DND-41 (cell line): ENCODE results near the gene ERC2.

Source experiments
- ATAC-seq: fragments of 200-7000 bp; cut with Tn5 transposase; 3 replicates; pipeline ENCODE4 v1.9.1; 2021; ENCODE audit warnings: low read depth; ENCODE audit not compliant: insufficient read depth
- DNase-seq: peaks from one replicate; pipeline ENCODE4 v3.0.0-alpha.2; 2020
- H2AFZ ChIP-seq: 2 replicates; pipeline ENCODE4 v1.6.0; 2012; ENCODE audit warnings: low read depth, low read length
- H3K27ac ChIP-seq: 2 replicates; pipeline ENCODE4 v1.5.1; 2012; ENCODE audit warnings: low read length, inconsistent platforms
- H3K27me3 ChIP-seq: fragments of 200-600 bp; sonication (generic); 2 replicates; pipeline ENCODE4 v1.6.0; 2012; ENCODE audit warnings: low read length, mild to moderate bottlenecking, inconsistent platforms; ENCODE audit not compliant: insufficient read depth, poor library complexity
- H3K36me3 ChIP-seq: 2 replicates; pipeline ENCODE4 v1.5.1; 2012; ENCODE audit warnings: low read length, inconsistent platforms; ENCODE audit not compliant: insufficient read depth
- H3K4me1 ChIP-seq: 2 replicates; pipeline ENCODE4 v1.5.1; 2012; ENCODE audit warnings: mild to moderate bottlenecking, low read length; ENCODE audit not compliant: insufficient read depth
- H3K4me2 ChIP-seq: 2 replicates; pipeline ENCODE4 v1.6.0; 2012; ENCODE audit warnings: mild to moderate bottlenecking, moderate library complexity, low read length, inconsistent platforms; ENCODE audit not compliant: insufficient read depth
- H3K4me3 ChIP-seq, 2 experiments: fragments of 200-600 bp in 1 of 2; shearing (Covaris generic) in 1 of 2; 2 replicates each; pipeline ENCODE4 v1.5.1; 2012 to 2016; ENCODE audit warnings: inconsistent platforms in 2 of 2, low read length in 2 of 2, mild to moderate bottlenecking in 2 of 2, low read depth in 1 of 2, moderate library complexity in 1 of 2
- H3K79me2 ChIP-seq: 2 replicates; pipeline ENCODE4 v1.6.0; 2012; ENCODE audit warnings: low read length, inconsistent platforms; ENCODE audit not compliant: insufficient read depth
- H3K9ac ChIP-seq: 2 replicates; pipeline ENCODE4 v1.6.0; 2012; ENCODE audit warnings: low read depth, mild to moderate bottlenecking, inconsistent platforms, low read length, moderate library complexity
- H3K9me3 ChIP-seq: 2 replicates; pipeline ENCODE4 v1.5.1; 2012; ENCODE audit warnings: low read length, moderate library complexity, mild to moderate bottlenecking, inconsistent platforms; ENCODE audit not compliant: insufficient read depth, severe bottlenecking
- H4K20me1 ChIP-seq: 2 replicates; pipeline ENCODE4 v1.6.0; 2012; ENCODE audit warnings: low read length; ENCODE audit not compliant: insufficient read depth
- EZH2 ChIP-seq: IDR thresholded peaks from 3 replicates; pipeline ENCODE4 v1.6.1; 2012; ENCODE audit warnings: borderline replicate concordance, low read depth, mild to moderate bottlenecking, moderate library complexity, low read length, inconsistent platforms; ENCODE audit not compliant: severe bottlenecking
- TF ChIP-seq, protein P1 (sequence below): IDR thresholded peaks from 2 replicates; pipeline ENCODE4 v1.5.1; 2012; ENCODE audit warnings: borderline replicate concordance, low read length, moderate library complexity, mild to moderate bottlenecking; ENCODE audit not compliant: poor library complexity, severe bottlenecking; ENCODE audit errors: extremely low read depth

Gene ERC2

GRCh38 chr3:55526332-55527030 is 941.8 kb downstream of the ERC2 start:
- Histone ChIP-seq H3K36me3 (no peaks in the 10 kb centered on the region), H3K4me2 (no peak overlapping the region), H2AFZ (no peak overlapping the region), H3K27me3 (no peaks in the 10 kb centered on the region), H3K79me2 (no peaks in the 10 kb centered on the region), H3K4me1 (peaks cover 6% of the 10 kb centered on the region; the same call in 1 of the 2 replicates), H3K9ac (no peak overlapping the region), H3K27ac (no peak overlapping the region), H3K9me3 (no peaks in the 10 kb centered on the region), H4K20me1 (no peaks in the 10 kb centered on the region), H3K4me3 (no peak overlapping the region)
- TF ChIP-seq, protein P1, sequence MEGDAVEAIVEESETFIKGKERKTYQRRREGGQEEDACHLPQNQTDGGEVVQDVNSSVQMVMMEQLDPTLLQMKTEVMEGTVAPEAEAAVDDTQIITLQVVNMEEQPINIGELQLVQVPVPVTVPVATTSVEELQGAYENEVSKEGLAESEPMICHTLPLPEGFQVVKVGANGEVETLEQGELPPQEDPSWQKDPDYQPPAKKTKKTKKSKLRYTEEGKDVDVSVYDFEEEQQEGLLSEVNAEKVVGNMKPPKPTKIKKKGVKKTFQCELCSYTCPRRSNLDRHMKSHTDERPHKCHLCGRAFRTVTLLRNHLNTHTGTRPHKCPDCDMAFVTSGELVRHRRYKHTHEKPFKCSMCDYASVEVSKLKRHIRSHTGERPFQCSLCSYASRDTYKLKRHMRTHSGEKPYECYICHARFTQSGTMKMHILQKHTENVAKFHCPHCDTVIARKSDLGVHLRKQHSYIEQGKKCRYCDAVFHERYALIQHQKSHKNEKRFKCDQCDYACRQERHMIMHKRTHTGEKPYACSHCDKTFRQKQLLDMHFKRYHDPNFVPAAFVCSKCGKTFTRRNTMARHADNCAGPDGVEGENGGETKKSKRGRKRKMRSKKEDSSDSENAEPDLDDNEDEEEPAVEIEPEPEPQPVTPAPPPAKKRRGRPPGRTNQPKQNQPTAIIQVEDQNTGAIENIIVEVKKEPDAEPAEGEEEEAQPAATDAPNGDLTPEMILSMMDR = no peak
- TF ChIP-seq EZH2 = no peak
- DNase-seq (no peak), ATAC-seq (no peak)

GRCh38 chr3:55525436-55525835 is 942.8 kb downstream of the ERC2 start:
- Histone ChIP-seq H3K4me2 (no peak overlapping the region), H4K20me1 (no peaks in the 10 kb centered on the region), H3K79me2 (no peaks in the 10 kb centered on the region), H2AFZ (no peak overlapping the region), H3K27ac (no peak overlapping the region), H3K9me3 (no peaks in the 10 kb centered on the region), H3K36me3 (no peaks in the 10 kb centered on the region), H3K4me1 (peaks cover 6% of the 10 kb centered on the region; the same call in 1 of the 2 replicates), H3K4me3 (no peak overlapping the region), H3K27me3 (no peaks in the 10 kb centered on the region), H3K9ac (no peak overlapping the region)
- DNase-seq (no peak), ATAC-seq (no peak)
- no peak for TF ChIP-seq EZH2
- TF ChIP-seq, protein P1 = no peak

DNA sequence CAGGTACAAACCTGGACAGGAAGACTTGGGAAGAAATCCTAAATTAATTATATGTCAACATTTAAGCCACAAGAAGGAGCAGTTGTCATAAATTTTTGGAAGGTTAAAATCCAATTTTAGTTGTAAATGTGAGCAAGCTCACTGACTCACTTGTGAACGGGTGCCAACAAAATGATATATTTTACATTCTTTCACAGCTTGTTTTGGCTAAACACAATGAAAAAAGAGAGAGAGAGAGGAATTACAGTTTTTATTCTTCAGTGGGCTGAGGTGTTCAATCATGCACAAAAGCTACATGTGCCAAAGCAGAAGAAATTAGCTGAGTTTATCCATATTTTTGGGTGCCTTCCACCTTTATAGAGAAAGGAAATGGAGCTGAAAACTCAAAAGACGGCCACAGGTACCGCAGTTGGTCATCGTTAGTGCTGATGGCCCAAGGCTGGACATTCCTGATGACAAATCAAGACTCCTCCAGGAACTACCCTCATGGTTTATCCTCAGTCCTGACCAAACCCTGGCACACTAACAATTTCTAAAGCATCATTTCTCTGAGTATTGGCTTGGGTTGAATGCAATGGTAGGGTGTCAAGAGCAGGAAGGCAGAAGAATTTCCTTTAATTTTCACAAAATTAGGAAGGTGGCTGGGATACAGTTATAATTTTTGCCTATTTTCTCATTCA is 943.6 kb downstream of the ERC2 start:
- no peak for ATAC-seq
- Histone ChIP-seq H3K4me3 (no peak overlapping the region), H3K4me1 (peaks cover 6% of the 10 kb centered on the region; the same call in 1 of the 2 replicates), H3K9me3 (no peaks in the 10 kb centered on the region), H2AFZ (no peak overlapping the region), H3K4me2 (no peak overlapping the region), H3K27me3 (no peaks in the 10 kb centered on the region), H3K79me2 (no peaks in the 10 kb centered on the region), H4K20me1 (no peaks in the 10 kb centered on the region), H3K36me3 (no peaks in the 10 kb centered on the region), H3K9ac (no peak overlapping the region), H3K27ac (no peak overlapping the region)
- no peak for DNase-seq
- no peak for TF ChIP-seq EZH2
- TF ChIP-seq, protein P1 = no peak
